WTC11 (cell line): ENCODE measurements around the gene SETX. TPM values are rescaled to one million over a fixed set of nuclear protein-coding genes. Genes with fewer than 3 reads are reported as not detected.
A peak's percentile ranks its signal among the peaks of the same experiment; 100 is the strongest.

ENCODE experiments used
- ATAC-seq: fragments of 200-7000 bp; cut with Tn5 transposase; 2 replicates; pipeline ENCODE4 v1.10.0; 2021; ENCODE audit warnings: mild to moderate bottlenecking, moderate library complexity
- CTCF ChIA-PET: fragments of 300-600 bp; sonication (Branson Sonifier 250); formaldehyde crosslinking; loops from one replicate; lab custom pipeline; 2021; ENCODE audit warnings: antibody characterized with exemption; lab: Charles Lee
- POLR2A ChIA-PET: fragments of 350-600 bp; sonication (Branson Sonifier 250); formaldehyde crosslinking; loops from one replicate; lab custom pipeline; 2021; ENCODE audit warnings: antibody characterized with exemption; lab: Charles Lee
- DNase-seq: peaks from one replicate; pipeline ENCODE4 v3.0.0; 2021; ENCODE audit warnings: low spot score
- H3K27ac Mint-ChIP-seq: 2 replicates; pipeline ENCODE4 v1.8.0; 2021; ENCODE audit warnings: mixed read lengths
- H3K27me3 Mint-ChIP-seq: 2 replicates; pipeline ENCODE4 v1.8.0; 2021; ENCODE audit warnings: low read depth, mild to moderate bottlenecking, moderate library complexity, mixed read lengths
- H3K36me3 Mint-ChIP-seq: 2 replicates; pipeline ENCODE4 v1.8.0; 2021; ENCODE audit warnings: mixed read lengths
- H3K4me1 Mint-ChIP-seq: 2 replicates; pipeline ENCODE4 v1.8.0; 2022; ENCODE audit warnings: mixed read lengths
- H3K4me3 Mint-ChIP-seq: 2 replicates; pipeline ENCODE4 v1.8.0; 2021; ENCODE audit warnings: mild to moderate bottlenecking, moderate library complexity, mixed read lengths
- H3K9me3 Mint-ChIP-seq: 2 replicates; pipeline ENCODE4 v1.8.0; 2021; ENCODE audit warnings: mixed read lengths
- ATF1 ChIP-seq: sonication (generic); formaldehyde crosslinking; IDR thresholded peaks from 2 replicates; pipeline ENCODE4 v1.8.1; 2023; ENCODE audit warnings: mild to moderate bottlenecking, moderate library complexity, missing genetic modification reagents
- ATF2 ChIP-seq: sonication (generic); formaldehyde crosslinking; IDR thresholded peaks from 2 replicates; pipeline ENCODE4 v1.8.1; 2022; ENCODE audit warnings: low read depth, missing genetic modification reagents, borderline replicate concordance
- ATF3 ChIP-seq: sonication (generic); formaldehyde crosslinking; conservative IDR thresholded peaks from 2 replicates; pipeline ENCODE4 v1.8.1; 2022; ENCODE audit warnings: mild to moderate bottlenecking, missing genetic modification reagents
- CBFB ChIP-seq: sonication (generic); formaldehyde crosslinking; IDR thresholded peaks from 2 replicates; pipeline ENCODE4 v1.8.1; 2022; ENCODE audit warnings: mild to moderate bottlenecking, low read depth, missing genetic modification reagents
- CDX4 ChIP-seq: fragments of 250-450 bp; sonication (Bioruptor Pico); IDR thresholded peaks from 2 replicates; pipeline ENCODE4 v1.9.0; 2021; ENCODE audit warnings: moderate library complexity, mild to moderate bottlenecking, inconsistent platforms, borderline replicate concordance
- E2F4 ChIP-seq: sonication (generic); formaldehyde crosslinking; IDR thresholded peaks from 2 replicates; pipeline ENCODE4 v1.8.1; 2022; ENCODE audit warnings: low read depth, mild to moderate bottlenecking, moderate library complexity, missing genetic modification reagents, borderline replicate concordance
- ELF4 ChIP-seq: sonication (generic); formaldehyde crosslinking; IDR thresholded peaks from 2 replicates; pipeline ENCODE4 v1.8.1; 2022; ENCODE audit warnings: low read depth, mild to moderate bottlenecking, moderate library complexity, missing genetic modification reagents
- EMX1 ChIP-seq: fragments of 250-450 bp; sonication (Bioruptor Pico); IDR thresholded peaks from 2 replicates; pipeline ENCODE4 v1.8.0; 2021; ENCODE audit warnings: mild to moderate bottlenecking
- ESRRA ChIP-seq: sonication (generic); formaldehyde crosslinking; IDR thresholded peaks from 2 replicates; pipeline ENCODE4 v1.8.1; 2022; ENCODE audit warnings: mild to moderate bottlenecking, missing genetic modification reagents, borderline replicate concordance
- ETV6 ChIP-seq: sonication (generic); formaldehyde crosslinking; IDR thresholded peaks from 2 replicates; pipeline ENCODE4 v1.8.1; 2022; ENCODE audit warnings: mild to moderate bottlenecking, missing genetic modification reagents
- FOXK1 ChIP-seq: sonication (generic); formaldehyde crosslinking; IDR thresholded peaks from 2 replicates; pipeline ENCODE4 v1.8.0; 2022; ENCODE audit warnings: mild to moderate bottlenecking, moderate library complexity, missing genetic modification reagents
- FOXP1 ChIP-seq: sonication (generic); formaldehyde crosslinking; IDR thresholded peaks from 2 replicates; pipeline ENCODE4 v1.8.0; 2022; ENCODE audit warnings: missing genetic modification reagents, mild to moderate bottlenecking, moderate library complexity, borderline replicate concordance
- FOXP4 ChIP-seq: sonication (generic); formaldehyde crosslinking; IDR thresholded peaks from 2 replicates; pipeline ENCODE4 v1.8.0; 2022; ENCODE audit warnings: mild to moderate bottlenecking, missing genetic modification reagents
- JAZF1 ChIP-seq: fragments of 250-450 bp; sonication (Bioruptor Pico); IDR thresholded peaks from 2 replicates; pipeline ENCODE4 v1.9.0; 2021; ENCODE audit warnings: moderate library complexity, mild to moderate bottlenecking, inconsistent platforms
- KAT7 ChIP-seq: sonication (generic); formaldehyde crosslinking; IDR thresholded peaks from 2 replicates; pipeline ENCODE4 v1.8.1; 2023; ENCODE audit warnings: missing genetic modification reagents, mild to moderate bottlenecking, borderline replicate concordance
- MAX ChIP-seq: sonication (generic); formaldehyde crosslinking; IDR thresholded peaks from 2 replicates; pipeline ENCODE4 v1.8.0; 2022; ENCODE audit warnings: mild to moderate bottlenecking, missing genetic modification reagents
- NR1H2 ChIP-seq: sonication (generic); formaldehyde crosslinking; IDR thresholded peaks from 2 replicates; pipeline ENCODE4 v1.9.0; 2021; ENCODE audit warnings: mild to moderate bottlenecking, moderate library complexity, missing genetic modification reagents
- NR2C2 ChIP-seq: sonication (generic); formaldehyde crosslinking; IDR thresholded peaks from 2 replicates; pipeline ENCODE4 v1.8.0; 2022; ENCODE audit warnings: mild to moderate bottlenecking, missing genetic modification reagents
- PREB ChIP-seq: sonication (generic); formaldehyde crosslinking; IDR thresholded peaks from 2 replicates; pipeline ENCODE4 v1.8.1; 2022; ENCODE audit warnings: mild to moderate bottlenecking, missing genetic modification reagents, moderate library complexity, borderline replicate concordance
- SMAD3 ChIP-seq: sonication (generic); formaldehyde crosslinking; IDR thresholded peaks from 2 replicates; pipeline ENCODE4 v1.8.0; 2022; ENCODE audit warnings: missing genetic modification reagents, mild to moderate bottlenecking, borderline replicate concordance
- TP53 ChIP-seq: sonication (generic); formaldehyde crosslinking; IDR thresholded peaks from 2 replicates; pipeline ENCODE4 v1.8.1; 2023; ENCODE audit warnings: mild to moderate bottlenecking, missing genetic modification reagents
- ZBTB43 ChIP-seq: sonication (generic); formaldehyde crosslinking; IDR thresholded peaks from 2 replicates; pipeline ENCODE4 v1.8.1; 2023; ENCODE audit warnings: mild to moderate bottlenecking, missing genetic modification reagents
- ZNF232 ChIP-seq: sonication (generic); formaldehyde crosslinking; IDR thresholded peaks from 2 replicates; pipeline ENCODE4 v1.8.0; 2022; ENCODE audit warnings: mild to moderate bottlenecking, missing genetic modification reagents
- ZNF423 ChIP-seq: fragments of 250-450 bp; sonication (Bioruptor Pico); IDR thresholded peaks from 2 replicates; pipeline ENCODE4 v2.1.2; 2022; ENCODE audit warnings: mild to moderate bottlenecking, moderate library complexity
- total RNA-seq: library from RNA; stranded (reverse); gene quantifications from 3 replicates; pipeline ENCODE4 v1.2.3, GENCODE V29; 2021

SETX gene
- total RNA-seq, 1 experiment from 2014 or later: 30.1 TPM

GRCh38 chr9:132243156-132244074, 111.4 kb downstream of the SETX start:
- H3K27ac Mint-ChIP-seq: no peak overlapping the region
- H3K9me3 Mint-ChIP-seq: no peaks in the 10 kb centered on the region
- no peaks in the 10 kb centered on the region for H3K36me3 Mint-ChIP-seq
- ATAC-seq (no peak), DNase-seq (no peak)
- peaks cover 36% of the 10 kb centered on the region for H3K27me3 Mint-ChIP-seq
- ChIA-PET CTCF (interaction anchor here (0.5 to 1.7 kb wide), 6 partner anchors 9 to 488 kb away, joined by 3 to 14 read pairs (median 5); no protein-coding TSS in a partner anchor), POLR2A (no interaction called here)
- TF ChIP-seq MAX (CRISPR knock-in tag) (no peak), SMAD3 (CRISPR knock-in tag) (no peak), E2F4 (CRISPR knock-in tag) (no peak), ZNF423 (CRISPR knock-in tag) (no peak), ETV6 (CRISPR knock-in tag) (no peak), PREB (CRISPR knock-in tag) (no peak), ZBTB43 (no peak), JAZF1 (no peak), ATF1 (CRISPR knock-in tag) (no peak), CBFB (CRISPR knock-in tag) (no peak), EMX1 (no peak), ATF3 (CRISPR knock-in tag) (no peak), ATF2 (CRISPR knock-in tag) (no peak)
- H3K4me3 Mint-ChIP-seq: peak overlapping the region; percentile 85
- peaks cover 27% of the 10 kb centered on the region for H3K4me1 Mint-ChIP-seq

GRCh38 chr9:132242621-132243155, 112.1 kb downstream of the SETX start:
- ChIA-PET POLR2A (no interaction called here), CTCF (interaction anchor here (0.8 to 1.7 kb wide), 4 partner anchors 10 to 487 kb away, joined by 3 to 14 read pairs (median 8); no protein-coding TSS in a partner anchor)
- Mint-ChIP-seq H3K9me3 (no peaks in the 10 kb centered on the region), H3K36me3 (no peaks in the 10 kb centered on the region), H3K4me1 (peaks cover 27% of the 10 kb centered on the region), H3K27ac (no peak overlapping the region), H3K27me3 (peaks cover 36% of the 10 kb centered on the region), H3K4me3 (peak overlapping the region; percentile 85)
- ATAC-seq (no peak), DNase-seq (no peak)
- TF ChIP-seq FOXP1 (CRISPR knock-in tag) (no peak), FOXK1 (no peak), FOXP4 (no peak), ZNF232 (CRISPR knock-in tag) (no peak), SMAD3 (CRISPR knock-in tag) (no peak), CDX4 (CRISPR knock-in tag) (no peak), ESRRA (CRISPR knock-in tag) (no peak), NR1H2 (CRISPR knock-in tag) (no peak), NR2C2 (CRISPR knock-in tag) (no peak), E2F4 (CRISPR knock-in tag) (no peak), TP53 (CRISPR knock-in tag) (no peak), ELF4 (no peak), KAT7 (CRISPR knock-in tag) (no peak)
